ENCODE data around the gene IVNS1ABP. TPM values are rescaled to one million over a fixed set of nuclear protein-coding genes. Genes with fewer than 3 reads are reported as not detected.

IVNS1ABP gene
- total RNA-seq, 1 donor from 2014 or later, result 201 TPM

GRCh38 chr1:185292237-185292636 lies 24.8 kb downstream of the IVNS1ABP start:
- Mint-ChIP-seq H3K4me3 (ENCODE audit: low read depth) (no peak overlapping the region), H3K27ac (peak overlapping the region; percentile 23), H3K36me3 (ENCODE audit: insufficient read depth) (peaks cover 25% of the 10 kb centered on the region), H3K27me3 (no peaks in the 10 kb centered on the region), H3K9me3 (ENCODE audit: low read depth) (peaks cover 5% of the 10 kb centered on the region), H3K4me1 (ENCODE audit: low read depth) (peaks cover 3% of the 10 kb centered on the region)
- TF ChIP-seq, protein P1, sequence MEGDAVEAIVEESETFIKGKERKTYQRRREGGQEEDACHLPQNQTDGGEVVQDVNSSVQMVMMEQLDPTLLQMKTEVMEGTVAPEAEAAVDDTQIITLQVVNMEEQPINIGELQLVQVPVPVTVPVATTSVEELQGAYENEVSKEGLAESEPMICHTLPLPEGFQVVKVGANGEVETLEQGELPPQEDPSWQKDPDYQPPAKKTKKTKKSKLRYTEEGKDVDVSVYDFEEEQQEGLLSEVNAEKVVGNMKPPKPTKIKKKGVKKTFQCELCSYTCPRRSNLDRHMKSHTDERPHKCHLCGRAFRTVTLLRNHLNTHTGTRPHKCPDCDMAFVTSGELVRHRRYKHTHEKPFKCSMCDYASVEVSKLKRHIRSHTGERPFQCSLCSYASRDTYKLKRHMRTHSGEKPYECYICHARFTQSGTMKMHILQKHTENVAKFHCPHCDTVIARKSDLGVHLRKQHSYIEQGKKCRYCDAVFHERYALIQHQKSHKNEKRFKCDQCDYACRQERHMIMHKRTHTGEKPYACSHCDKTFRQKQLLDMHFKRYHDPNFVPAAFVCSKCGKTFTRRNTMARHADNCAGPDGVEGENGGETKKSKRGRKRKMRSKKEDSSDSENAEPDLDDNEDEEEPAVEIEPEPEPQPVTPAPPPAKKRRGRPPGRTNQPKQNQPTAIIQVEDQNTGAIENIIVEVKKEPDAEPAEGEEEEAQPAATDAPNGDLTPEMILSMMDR (IDR thresholded peaks at IDR 0.05; ENCODE audit: unreplicated experiment), result no peak
- no peak for DNase-seq (ENCODE audit: low spot score, unreplicated experiment)

- DNase-seq (ENCODE audit: low spot score, unreplicated experiment), result no peak
- TF ChIP-seq, protein P1 (IDR thresholded peaks at IDR 0.05; ENCODE audit: unreplicated experiment), result no peak
- Mint-ChIP-seq H3K9me3 (ENCODE audit: low read depth) (peaks cover 5% of the 10 kb centered on the region), H3K4me3 (ENCODE audit: low read depth) (no peak overlapping the region), H3K36me3 (ENCODE audit: insufficient read depth) (peaks cover 24% of the 10 kb centered on the region), H3K4me1 (ENCODE audit: low read depth) (peaks cover 3% of the 10 kb centered on the region), H3K27me3 (no peaks in the 10 kb centered on the region), H3K27ac (no peak overlapping the region)
Observed at GRCh38 chr1:185291652-185292051, 25.4 kb downstream of the IVNS1ABP start.

- Mint-ChIP-seq H3K4me1 (ENCODE audit: low read depth) (peaks cover 3% of the 10 kb centered on the region), H3K4me3 (ENCODE audit: low read depth) (no peak overlapping the region), H3K27ac (no peak overlapping the region), H3K27me3 (no peaks in the 10 kb centered on the region), H3K9me3 (ENCODE audit: low read depth) (peaks cover 8% of the 10 kb centered on the region), H3K36me3 (ENCODE audit: insufficient read depth) (peaks cover 25% of the 10 kb centered on the region)
- TF ChIP-seq, protein P1 (IDR thresholded peaks at IDR 0.05; ENCODE audit: unreplicated experiment), result no peak
- DNase-seq (ENCODE audit: low spot score, unreplicated experiment), result no peak
Observed at GRCh38 chr1:185291159-185291558, 25.9 kb downstream of the IVNS1ABP start.

DNA sequence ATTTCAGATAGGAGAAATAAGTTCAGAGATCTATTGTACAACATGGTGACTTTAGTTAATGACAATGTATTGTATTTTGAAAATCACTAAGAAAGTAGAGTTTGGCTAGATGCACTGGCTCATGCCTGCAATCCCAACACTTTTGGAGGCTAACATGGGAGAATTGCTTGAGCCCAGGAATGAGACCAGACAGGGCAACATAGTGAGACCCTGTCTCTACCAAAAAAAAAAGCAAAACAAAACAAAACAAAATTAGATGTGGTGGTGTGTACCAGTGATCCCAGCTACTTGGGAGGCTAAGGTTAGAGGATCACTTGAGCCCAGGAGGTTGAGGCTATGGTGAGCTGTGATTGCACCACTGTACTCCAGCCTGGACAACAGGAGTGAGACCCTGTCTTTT lies 27.2 kb downstream of the IVNS1ABP start:
- Mint-ChIP-seq H3K36me3 (ENCODE audit: insufficient read depth) (peaks cover 19% of the 10 kb centered on the region), H3K4me1 (ENCODE audit: low read depth) (peaks cover 6% of the 10 kb centered on the region), H3K4me3 (ENCODE audit: low read depth) (no peak overlapping the region), H3K27ac (peak overlapping the region; percentile 29), H3K27me3 (no peaks in the 10 kb centered on the region), H3K9me3 (ENCODE audit: low read depth) (peaks cover 8% of the 10 kb centered on the region)
- TF ChIP-seq, protein P1 (IDR thresholded peaks at IDR 0.05; ENCODE audit: unreplicated experiment), result no peak
- no peak for DNase-seq (ENCODE audit: low spot score, unreplicated experiment)

- peak overlapping the region; percentile 76 for H3K27ac Mint-ChIP-seq
- peaks cover 8% of the 10 kb centered on the region for H3K9me3 Mint-ChIP-seq (ENCODE audit: low read depth)
- H3K4me1 Mint-ChIP-seq (ENCODE audit: low read depth), result peaks cover 6% of the 10 kb centered on the region
- TF ChIP-seq, protein P1 (IDR thresholded peaks at IDR 0.05; ENCODE audit: unreplicated experiment), result no peak
- H3K4me3 Mint-ChIP-seq (ENCODE audit: low read depth), result no peak overlapping the region
- DNase-seq (ENCODE audit: low spot score, unreplicated experiment), result no peak
- peaks cover 11% of the 10 kb centered on the region for H3K36me3 Mint-ChIP-seq (ENCODE audit: insufficient read depth)
- no peaks in the 10 kb centered on the region for H3K27me3 Mint-ChIP-seq
Observed at GRCh38 chr1:185288435-185288834, 28.6 kb downstream of the IVNS1ABP start.
